Measurements from ENCODE around the gene HDAC5.

Gene HDAC5

GRCh38 chr17:44076716-44077594 lies 46.5 kb downstream of the HDAC5 start:
- H3K4me3 ChIP-seq (ENCODE audit: low read depth, low read length), result no peak overlapping the region
- TF ChIP-seq CTCF (IDR thresholded peaks at IDR 0.05; ENCODE audit: borderline replicate concordance, insufficient read depth, low read depth, low read length), result no peak

GRCh38 chr17:44075598-44076293 lies 47.7 kb downstream of the HDAC5 start:
- H3K4me3 ChIP-seq (ENCODE audit: low read depth, low read length), result no peak overlapping the region
- TF ChIP-seq CTCF (IDR thresholded peaks at IDR 0.05; ENCODE audit: borderline replicate concordance, insufficient read depth, low read depth, low read length), result no peak

- H3K4me3 ChIP-seq (ENCODE audit: low read depth, low read length), result no peak overlapping the region
- no peak for TF ChIP-seq CTCF (IDR thresholded peaks at IDR 0.05; ENCODE audit: borderline replicate concordance, insufficient read depth, low read depth, low read length)
Observed at GRCh38 chr17:44074911-44075285, 48.5 kb downstream of the HDAC5 start.

GRCh38 chr17:44074231-44074910 lies 49.1 kb downstream of the HDAC5 start:
- no peak for TF ChIP-seq CTCF (IDR thresholded peaks at IDR 0.05; ENCODE audit: borderline replicate concordance, insufficient read depth, low read depth, low read length)
- H3K4me3 ChIP-seq (ENCODE audit: low read depth, low read length), result no peak overlapping the region

- peak overlapping the region; percentile 78 for H3K4me3 ChIP-seq (ENCODE audit: low read depth, low read length)
- no peak for TF ChIP-seq CTCF (IDR thresholded peaks at IDR 0.05; ENCODE audit: borderline replicate concordance, insufficient read depth, low read depth, low read length)
Observed at GRCh38 chr17:44071772-44072171, 51.7 kb downstream of the HDAC5 start.

- TF ChIP-seq CTCF (IDR thresholded peaks at IDR 0.05; ENCODE audit: borderline replicate concordance, insufficient read depth, low read depth, low read length), result no peak
- H3K4me3 ChIP-seq (ENCODE audit: low read depth, low read length), result peak overlapping the region; percentile 78
Observed at GRCh38 chr17:44071198-44071520, 52.3 kb downstream of the HDAC5 start.
